Prostate gland (tissue), 2 donors: ENCODE measurements around the gene ERP44.

Source experiments
- CTCF ChIP-seq, 4 experiments: fragments of 200-600 bp in 2 of 4; fragments of 450-650 bp in 2 of 4; sonication (generic) in 2 of 4; IDR thresholded peaks; 1 replicate in 3 of 4; 2 replicates in 1 of 4; pipeline ENCODE4 v1.5.1; 2016 to 2019; ENCODE audit warnings: antibody characterized with exemption in 4 of 4, mild to moderate bottlenecking in 2 of 4, moderate library complexity in 2 of 4
- POLR2A ChIP-seq: fragments of 450-650 bp; IDR thresholded peaks from one replicate; pipeline ENCODE4 v1.6.1; 2016; ENCODE audit warnings: antibody characterized with exemption, mild to moderate bottlenecking
- POLR2AphosphoS5 ChIP-seq: sonication (generic); formaldehyde crosslinking; IDR thresholded peaks from one replicate; pipeline ENCODE4 v1.6.1; 2017; ENCODE audit warnings: antibody characterized with exemption

GRCh38 chr9:99931155-99931840 is 167.5 kb downstream of the ERP44 start:
- TF ChIP-seq CTCF (IDR thresholded peaks at IDR 0.05), result no peak
- TF ChIP-seq POLR2AphosphoS5, result no peak
- TF ChIP-seq POLR2A, result no peak
